HG03060 (cell line): Measurements from ENCODE around the gene VPS18.
"Not testable (repeated sequence)": the region's sequence is repeated elsewhere in the genome, so short reads cannot be mapped to it uniquely, and the experiment has no call there.

Experiments
- ATAC-seq: cut with Tn5 transposase; IDR thresholded peaks from one replicate; pipeline ENCODE4 v1.9.1; 2021; ENCODE audit warnings: low read depth, moderate number of reproducible peaks; ENCODE audit not compliant: unreplicated experiment

VPS18 gene

GRCh38 chr15:40893733-40894680 lies at the start of gene VPS18:
Gene VPS18 (plus strand): TSS chr15:40894450. CDS start chr15:40894769, 319 bp downstream.
- ATAC-seq: peak; percentile 65

- ATAC-seq: no peak
Measured at GRCh38 chr15:40844696-40845030, 49.6 kb upstream of the VPS18 start.

DNA sequence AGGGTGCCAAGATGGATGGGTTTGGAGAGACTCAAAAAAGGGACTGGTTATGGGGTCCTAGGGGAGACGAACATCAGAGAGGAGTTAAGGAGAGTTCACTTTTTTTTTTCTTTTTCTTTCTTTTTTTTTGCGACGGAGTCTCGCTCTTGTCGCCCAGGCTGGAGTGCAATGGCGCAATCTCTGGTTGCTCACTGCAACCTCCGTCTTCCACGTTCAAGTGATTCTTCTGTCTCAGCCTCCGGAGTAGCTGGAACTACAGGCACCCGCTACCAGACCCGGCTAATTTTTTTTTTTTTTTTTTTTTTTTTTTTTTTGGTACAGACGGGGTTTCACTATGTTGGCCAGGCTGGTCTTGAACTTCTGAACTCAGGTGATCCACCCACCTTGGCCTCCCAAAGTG lies 49.2 kb upstream of the VPS18 start:
- ATAC-seq: no peak

DNA sequence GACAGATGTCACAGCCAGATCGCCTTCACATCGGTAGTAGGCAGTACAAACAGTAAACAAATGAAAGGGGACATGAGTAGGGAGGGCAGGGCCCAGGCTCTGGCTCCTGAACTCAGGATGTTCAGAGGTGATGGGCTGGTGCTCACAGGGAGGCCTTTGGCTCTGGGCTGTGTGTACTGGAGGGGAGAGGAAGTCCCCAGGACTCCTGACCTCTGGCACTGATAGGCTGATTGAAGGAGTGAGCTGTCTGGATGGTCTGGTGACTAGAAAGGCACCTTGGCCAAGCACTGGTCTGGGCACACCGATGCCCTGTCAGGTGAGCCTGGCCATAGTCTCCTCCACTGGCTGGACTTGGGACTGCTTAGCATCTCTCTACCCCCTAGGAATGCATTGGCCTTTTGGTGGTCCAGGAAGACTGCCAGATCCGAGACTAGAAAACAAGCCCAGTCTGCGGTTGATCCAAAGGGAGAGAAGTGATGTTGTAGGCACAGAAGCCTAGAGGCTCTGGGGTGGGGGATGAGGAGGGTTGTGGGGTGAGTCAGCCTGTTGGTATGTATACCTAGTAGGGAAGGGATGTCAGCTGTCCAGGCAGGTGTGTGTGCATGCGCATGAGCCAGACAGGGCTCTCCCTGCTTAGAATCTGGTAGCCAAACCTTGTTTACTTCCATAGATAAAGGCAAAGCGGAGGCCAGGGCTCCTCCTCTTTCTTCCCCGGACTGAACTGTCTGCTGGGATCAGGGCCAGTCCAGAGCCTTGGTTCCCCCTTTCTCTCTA lies 48.6 kb upstream of the VPS18 start:
- ATAC-seq: no peak

DNA sequence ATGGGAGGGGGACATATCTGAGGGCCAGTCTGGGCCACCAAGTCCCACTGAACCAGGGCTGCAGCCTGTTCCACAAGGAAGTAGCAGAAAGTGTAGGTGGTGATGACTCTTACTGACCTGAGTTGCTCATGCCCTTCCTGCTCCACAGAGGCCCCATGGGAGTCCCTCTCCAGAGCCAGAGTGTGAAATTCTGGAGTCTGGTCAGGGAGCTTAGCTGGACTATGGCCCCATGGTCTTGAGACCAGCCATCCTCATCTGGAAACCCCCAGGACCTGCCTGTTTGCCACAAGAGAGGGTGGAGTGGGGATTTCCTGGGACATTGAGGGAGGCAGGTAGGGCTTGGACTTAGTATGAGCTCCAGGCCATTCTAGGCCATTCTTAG lies 47.4 kb upstream of the VPS18 start:
- no peak for ATAC-seq

DNA sequence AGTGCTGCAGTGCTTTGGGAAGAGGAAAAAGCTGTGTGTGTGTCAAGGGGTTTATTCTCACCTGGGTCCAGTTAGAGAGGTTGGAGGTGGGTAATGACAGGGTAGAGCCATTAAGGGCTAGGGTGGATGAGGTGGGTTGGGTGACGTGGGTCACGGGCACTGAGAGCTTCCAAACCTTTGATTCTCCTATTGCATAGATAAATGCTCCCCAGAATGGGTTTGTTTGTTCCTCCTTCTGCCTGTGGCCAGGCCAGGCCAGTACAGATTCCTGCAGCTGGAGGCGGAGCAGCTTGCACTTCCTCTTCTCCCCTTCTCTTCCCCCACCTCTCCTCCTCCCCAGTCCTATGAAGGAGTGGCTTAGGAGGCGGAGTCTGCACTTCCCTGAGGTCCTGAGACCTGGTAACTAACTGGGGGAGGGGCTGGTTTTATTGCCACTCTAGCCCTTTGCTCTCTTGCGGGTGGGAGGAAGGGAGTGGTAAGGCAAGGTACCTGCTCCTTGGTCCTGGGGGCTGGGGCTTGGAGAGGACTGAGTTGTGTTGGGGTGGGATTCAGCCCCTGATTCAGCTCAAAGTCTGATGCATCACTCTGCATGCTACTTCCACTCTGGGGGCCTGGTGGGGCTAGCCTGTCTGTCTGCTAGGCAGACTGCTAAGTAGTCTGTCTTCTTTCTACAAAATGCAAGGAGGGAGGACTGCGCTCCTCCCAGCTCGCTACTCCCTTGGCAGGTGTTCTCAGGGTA lies 46.9 kb upstream of the VPS18 start:
- no peak for ATAC-seq

DNA sequence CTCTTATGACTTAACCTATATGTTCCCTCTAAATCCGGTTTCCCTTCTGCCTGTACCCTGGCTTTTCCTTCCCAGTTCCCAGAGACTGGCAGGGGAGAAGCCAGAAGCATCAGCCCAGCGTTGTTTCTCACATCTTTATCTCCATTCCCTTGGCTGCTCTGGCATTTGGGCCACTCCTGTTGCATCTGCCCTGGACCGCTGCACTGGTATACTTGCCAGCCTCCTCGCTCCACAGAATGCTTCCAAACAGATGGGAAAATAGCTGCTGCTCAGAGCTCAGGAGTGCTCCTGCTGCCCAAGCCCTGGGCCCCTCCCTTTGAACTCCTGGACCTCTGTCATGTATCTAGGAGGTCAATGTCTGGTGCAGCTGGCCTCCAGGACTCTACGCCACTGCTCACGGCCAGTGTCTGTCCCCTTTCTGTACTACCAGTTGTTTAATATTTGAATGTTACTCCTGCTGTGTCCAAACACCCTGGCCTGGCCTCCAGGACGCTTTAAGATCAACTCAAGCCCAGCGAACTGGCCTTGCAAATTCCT lies 43.6 kb upstream of the VPS18 start:
- ATAC-seq: no peak

- ATAC-seq: no peak
Measured at GRCh38 chr15:40852529-40852928, 41.7 kb upstream of the VPS18 start.

DNA sequence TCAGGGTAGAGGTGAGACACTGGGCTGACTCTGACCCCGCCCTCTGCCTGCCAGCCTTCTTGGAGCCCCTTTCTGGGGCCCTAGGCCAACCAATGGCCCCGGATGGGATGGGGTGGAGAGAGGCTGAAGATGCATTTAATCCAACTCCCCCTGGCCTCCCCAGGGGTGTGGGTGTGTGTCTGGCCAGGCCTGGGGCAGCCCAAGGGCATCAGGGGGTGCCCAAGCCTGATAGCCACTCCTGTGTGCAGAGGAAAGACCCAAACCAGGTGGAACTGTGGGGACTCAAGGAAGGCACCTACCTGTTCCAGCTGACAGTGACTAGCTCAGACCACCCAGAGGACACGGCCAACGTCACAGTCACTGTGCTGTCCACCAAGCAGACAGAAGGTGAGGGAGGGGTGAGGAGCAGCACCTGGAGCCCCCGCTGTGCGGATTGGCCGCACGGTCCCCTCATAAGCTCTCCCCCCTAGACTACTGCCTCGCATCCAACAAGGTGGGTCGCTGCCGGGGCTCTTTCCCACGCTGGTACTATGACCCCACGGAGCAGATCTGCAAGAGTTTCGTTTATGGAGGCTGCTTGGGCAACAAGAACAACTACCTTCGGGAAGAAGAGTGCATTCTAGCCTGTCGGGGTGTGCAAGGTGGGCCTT lies 40.9 kb upstream of the VPS18 start:
- ATAC-seq: no peak

DNA sequence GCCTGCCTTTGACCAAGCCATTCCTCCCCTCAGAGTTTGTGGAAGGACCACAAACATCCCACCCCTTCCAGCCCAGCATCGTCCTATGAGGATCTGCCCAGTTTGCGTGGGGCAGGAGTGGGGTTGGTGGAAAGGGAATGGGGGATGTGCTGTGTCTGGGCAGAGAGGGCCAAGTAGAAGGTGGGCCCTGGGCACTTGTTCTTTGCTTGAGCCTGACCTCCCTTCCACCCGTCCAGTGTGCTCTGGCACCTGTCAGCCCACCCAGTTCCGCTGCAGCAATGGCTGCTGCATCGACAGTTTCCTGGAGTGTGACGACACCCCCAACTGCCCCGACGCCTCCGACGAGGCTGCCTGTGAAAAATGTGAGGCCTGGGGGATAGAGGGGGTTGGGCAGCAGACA lies 40.1 kb upstream of the VPS18 start:
- no peak for ATAC-seq

GRCh38 chr15:40855706-40856234 lies 38.5 kb upstream of the VPS18 start:
- no peak for ATAC-seq

- ATAC-seq: no peak
Measured at GRCh38 chr15:40856746-40857145, 37.5 kb upstream of the VPS18 start.

DNA sequence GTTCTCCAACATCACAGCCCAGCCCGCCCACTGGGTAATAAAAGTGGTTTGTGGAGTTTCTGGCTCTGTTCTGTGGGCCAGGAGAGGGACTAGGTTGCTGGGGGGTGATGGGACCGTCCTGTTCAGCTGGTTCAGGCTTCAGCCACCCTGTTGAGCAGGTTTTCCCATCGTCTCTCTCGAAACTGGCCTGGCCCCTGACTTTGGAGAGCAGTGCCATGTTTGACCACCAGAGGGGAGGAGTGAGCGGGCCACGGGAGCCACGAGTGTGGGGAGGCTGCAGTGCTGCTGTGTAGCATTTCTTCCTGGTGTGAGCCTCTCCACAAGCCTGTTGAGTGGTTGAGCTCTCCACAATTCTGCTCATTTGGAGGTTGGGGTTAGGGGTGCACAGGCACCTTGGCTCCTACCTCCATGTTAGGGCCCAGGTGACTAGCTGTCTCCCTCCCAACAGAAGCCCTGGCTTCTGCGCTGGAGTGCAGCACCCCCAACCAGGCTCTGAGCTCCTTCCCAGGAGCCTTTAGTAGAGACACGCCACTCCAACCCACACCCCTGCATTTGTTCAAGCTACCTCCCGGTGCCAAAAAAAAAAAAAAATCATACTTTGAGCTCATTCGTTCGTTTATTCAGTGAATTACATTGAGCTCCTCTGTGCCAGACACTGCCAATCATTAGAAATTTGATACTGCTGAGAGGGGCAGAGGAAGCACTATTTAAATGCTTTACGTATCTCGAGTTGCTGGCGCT lies 36.5 kb upstream of the VPS18 start:
- no peak for ATAC-seq

DNA sequence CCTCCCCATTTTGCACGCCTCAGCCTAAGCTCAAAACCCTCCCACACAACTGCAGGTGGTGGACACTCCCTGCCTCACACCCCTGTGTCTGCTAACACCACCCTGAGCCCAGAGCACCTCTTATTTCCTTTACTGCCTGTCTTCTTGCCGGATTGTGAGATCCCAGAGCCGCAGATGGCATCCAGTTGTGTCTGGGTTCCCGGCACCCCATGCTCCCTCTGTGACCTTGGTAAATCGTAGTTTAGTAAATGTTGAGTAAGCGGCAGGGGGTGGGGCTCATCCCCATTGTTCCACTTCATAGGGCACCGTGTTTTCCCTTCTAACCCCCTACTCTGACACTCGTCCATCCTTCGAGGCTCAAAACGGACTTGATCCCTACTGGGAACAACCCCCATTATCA lies 35.5 kb upstream of the VPS18 start:
- ATAC-seq: no peak

GRCh38 chr15:40859206-40859851 lies 34.9 kb upstream of the VPS18 start:
- no peak for ATAC-seq

DNA sequence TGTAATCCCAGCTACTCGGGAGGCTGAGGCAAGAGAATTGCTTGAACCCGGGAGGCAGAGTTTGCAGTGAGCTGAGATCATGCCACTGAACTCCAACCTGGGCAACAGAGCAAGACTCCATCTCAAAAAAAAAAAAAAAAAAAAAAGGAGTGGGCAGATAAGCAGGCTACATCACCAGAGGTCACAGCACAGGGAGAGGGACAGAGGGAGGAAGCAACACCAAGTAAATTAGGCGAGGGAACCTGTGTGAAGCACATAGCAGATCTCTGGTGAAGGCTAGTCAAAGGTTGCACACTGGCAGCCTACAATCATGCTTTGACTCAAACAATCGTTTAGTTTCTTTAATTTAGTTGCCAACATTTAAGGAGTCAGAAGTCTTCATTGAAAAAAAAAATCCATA lies 33.1 kb upstream of the VPS18 start:
- ATAC-seq: not testable (repeated sequence)

GRCh38 chr15:40863660-40864270 lies 30.5 kb upstream of the VPS18 start:
- ATAC-seq: no peak

GRCh38 chr15:40867199-40867598 lies 27.1 kb upstream of the VPS18 start:
- no peak for ATAC-seq
